ENCODE results near the gene BCAN.

- TF ChIP-seq POLR2AphosphoS5 (IDR thresholded peaks at IDR 0.05; ENCODE audit: low read depth) (no peak), EZH2 (IDR thresholded peaks at IDR 0.05; ENCODE audit: low read depth, unreplicated experiment) (no peak), EZH2phosphoT487 (IDR thresholded peaks at IDR 0.05; ENCODE audit: unreplicated experiment) (no peak)
- TF ChIP-seq, protein P1, sequence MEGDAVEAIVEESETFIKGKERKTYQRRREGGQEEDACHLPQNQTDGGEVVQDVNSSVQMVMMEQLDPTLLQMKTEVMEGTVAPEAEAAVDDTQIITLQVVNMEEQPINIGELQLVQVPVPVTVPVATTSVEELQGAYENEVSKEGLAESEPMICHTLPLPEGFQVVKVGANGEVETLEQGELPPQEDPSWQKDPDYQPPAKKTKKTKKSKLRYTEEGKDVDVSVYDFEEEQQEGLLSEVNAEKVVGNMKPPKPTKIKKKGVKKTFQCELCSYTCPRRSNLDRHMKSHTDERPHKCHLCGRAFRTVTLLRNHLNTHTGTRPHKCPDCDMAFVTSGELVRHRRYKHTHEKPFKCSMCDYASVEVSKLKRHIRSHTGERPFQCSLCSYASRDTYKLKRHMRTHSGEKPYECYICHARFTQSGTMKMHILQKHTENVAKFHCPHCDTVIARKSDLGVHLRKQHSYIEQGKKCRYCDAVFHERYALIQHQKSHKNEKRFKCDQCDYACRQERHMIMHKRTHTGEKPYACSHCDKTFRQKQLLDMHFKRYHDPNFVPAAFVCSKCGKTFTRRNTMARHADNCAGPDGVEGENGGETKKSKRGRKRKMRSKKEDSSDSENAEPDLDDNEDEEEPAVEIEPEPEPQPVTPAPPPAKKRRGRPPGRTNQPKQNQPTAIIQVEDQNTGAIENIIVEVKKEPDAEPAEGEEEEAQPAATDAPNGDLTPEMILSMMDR (conservative IDR thresholded peaks at IDR 0.05; ENCODE audit: low read depth in 2 of 2) = no peak
- TF ChIP-seq, protein P2, sequence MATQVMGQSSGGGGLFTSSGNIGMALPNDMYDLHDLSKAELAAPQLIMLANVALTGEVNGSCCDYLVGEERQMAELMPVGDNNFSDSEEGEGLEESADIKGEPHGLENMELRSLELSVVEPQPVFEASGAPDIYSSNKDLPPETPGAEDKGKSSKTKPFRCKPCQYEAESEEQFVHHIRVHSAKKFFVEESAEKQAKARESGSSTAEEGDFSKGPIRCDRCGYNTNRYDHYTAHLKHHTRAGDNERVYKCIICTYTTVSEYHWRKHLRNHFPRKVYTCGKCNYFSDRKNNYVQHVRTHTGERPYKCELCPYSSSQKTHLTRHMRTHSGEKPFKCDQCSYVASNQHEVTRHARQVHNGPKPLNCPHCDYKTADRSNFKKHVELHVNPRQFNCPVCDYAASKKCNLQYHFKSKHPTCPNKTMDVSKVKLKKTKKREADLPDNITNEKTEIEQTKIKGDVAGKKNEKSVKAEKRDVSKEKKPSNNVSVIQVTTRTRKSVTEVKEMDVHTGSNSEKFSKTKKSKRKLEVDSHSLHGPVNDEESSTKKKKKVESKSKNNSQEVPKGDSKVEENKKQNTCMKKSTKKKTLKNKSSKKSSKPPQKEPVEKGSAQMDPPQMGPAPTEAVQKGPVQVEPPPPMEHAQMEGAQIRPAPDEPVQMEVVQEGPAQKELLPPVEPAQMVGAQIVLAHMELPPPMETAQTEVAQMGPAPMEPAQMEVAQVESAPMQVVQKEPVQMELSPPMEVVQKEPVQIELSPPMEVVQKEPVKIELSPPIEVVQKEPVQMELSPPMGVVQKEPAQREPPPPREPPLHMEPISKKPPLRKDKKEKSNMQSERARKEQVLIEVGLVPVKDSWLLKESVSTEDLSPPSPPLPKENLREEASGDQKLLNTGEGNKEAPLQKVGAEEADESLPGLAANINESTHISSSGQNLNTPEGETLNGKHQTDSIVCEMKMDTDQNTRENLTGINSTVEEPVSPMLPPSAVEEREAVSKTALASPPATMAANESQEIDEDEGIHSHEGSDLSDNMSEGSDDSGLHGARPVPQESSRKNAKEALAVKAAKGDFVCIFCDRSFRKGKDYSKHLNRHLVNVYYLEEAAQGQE (IDR thresholded peaks at IDR 0.05; ENCODE audit: unreplicated experiment) = no peak
- TF ChIP-seq, protein P3, sequence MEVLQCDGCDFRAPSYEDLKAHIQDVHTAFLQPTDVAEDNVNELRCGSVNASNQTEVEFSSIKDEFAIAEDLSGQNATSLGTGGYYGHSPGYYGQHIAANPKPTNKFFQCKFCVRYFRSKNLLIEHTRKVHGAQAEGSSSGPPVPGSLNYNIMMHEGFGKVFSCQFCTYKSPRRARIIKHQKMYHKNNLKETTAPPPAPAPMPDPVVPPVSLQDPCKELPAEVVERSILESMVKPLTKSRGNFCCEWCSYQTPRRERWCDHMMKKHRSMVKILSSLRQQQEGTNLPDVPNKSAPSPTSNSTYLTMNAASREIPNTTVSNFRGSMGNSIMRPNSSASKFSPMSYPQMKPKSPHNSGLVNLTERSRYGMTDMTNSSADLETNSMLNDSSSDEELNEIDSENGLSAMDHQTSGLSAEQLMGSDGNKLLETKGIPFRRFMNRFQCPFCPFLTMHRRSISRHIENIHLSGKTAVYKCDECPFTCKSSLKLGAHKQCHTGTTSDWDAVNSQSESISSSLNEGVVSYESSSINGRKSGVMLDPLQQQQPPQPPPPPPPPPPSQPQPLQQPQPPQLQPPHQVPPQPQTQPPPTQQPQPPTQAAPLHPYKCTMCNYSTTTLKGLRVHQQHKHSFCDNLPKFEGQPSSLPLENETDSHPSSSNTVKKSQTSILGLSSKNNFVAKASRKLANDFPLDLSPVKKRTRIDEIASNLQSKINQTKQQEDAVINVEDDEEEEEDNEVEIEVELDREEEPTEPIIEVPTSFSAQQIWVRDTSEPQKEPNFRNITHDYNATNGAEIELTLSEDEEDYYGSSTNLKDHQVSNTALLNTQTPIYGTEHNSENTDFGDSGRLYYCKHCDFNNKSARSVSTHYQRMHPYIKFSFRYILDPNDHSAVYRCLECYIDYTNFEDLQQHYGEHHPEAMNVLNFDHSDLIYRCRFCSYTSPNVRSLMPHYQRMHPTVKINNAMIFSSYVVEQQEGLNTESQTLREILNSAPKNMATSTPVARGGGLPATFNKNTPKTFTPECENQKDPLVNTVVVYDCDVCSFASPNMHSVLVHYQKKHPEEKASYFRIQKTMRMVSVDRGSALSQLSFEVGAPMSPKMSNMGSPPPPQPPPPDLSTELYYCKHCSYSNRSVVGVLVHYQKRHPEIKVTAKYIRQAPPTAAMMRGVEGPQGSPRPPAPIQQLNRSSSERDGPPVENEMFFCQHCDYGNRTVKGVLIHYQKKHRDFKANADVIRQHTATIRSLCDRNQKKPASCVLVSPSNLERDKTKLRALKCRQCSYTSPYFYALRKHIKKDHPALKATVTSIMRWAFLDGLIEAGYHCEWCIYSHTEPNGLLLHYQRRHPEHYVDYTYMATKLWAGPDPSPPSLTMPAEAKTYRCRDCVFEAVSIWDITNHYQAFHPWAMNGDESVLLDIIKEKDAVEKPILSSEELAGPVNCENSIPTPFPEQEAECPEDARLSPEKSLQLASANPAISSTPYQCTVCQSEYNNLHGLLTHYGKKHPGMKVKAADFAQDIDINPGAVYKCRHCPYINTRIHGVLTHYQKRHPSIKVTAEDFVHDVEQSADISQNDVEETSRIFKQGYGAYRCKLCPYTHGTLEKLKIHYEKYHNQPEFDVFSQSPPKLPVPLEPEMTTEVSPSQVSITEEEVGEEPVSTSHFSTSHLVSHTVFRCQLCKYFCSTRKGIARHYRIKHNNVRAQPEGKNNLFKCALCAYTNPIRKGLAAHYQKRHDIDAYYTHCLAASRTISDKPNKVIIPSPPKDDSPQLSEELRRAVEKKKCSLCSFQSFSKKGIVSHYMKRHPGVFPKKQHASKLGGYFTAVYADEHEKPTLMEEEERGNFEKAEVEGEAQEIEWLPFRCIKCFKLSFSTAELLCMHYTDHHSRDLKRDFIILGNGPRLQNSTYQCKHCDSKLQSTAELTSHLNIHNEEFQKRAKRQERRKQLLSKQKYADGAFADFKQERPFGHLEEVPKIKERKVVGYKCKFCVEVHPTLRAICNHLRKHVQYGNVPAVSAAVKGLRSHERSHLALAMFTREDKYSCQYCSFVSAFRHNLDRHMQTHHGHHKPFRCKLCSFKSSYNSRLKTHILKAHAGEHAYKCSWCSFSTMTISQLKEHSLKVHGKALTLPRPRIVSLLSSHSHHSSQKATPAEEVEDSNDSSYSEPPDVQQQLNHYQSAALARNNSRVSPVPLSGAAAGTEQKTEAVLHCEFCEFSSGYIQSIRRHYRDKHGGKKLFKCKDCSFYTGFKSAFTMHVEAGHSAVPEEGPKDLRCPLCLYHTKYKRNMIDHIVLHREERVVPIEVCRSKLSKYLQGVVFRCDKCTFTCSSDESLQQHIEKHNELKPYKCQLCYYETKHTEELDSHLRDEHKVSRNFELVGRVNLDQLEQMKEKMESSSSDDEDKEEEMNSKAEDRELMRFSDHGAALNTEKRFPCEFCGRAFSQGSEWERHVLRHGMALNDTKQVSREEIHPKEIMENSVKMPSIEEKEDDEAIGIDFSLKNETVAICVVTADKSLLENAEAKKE (CRISPR knock-in tag; IDR thresholded peaks at IDR 0.05) = no peak
Observed at GRCh38 chr1:156694690-156694962, 52.7 kb downstream of the BCAN start.

All from GM23338 (cell line).